Measurements from ENCODE around the gene EIF1B. TPM values are rescaled to one million over a fixed set of nuclear protein-coding genes. Genes with fewer than 3 reads are reported as not detected.
A peak's percentile ranks its signal among the peaks of the same experiment; 100 is the strongest.

Gene EIF1B
- total RNA-seq, 2 experiments from 2014 or later, result 33.9 to 41.5 TPM

DNA sequence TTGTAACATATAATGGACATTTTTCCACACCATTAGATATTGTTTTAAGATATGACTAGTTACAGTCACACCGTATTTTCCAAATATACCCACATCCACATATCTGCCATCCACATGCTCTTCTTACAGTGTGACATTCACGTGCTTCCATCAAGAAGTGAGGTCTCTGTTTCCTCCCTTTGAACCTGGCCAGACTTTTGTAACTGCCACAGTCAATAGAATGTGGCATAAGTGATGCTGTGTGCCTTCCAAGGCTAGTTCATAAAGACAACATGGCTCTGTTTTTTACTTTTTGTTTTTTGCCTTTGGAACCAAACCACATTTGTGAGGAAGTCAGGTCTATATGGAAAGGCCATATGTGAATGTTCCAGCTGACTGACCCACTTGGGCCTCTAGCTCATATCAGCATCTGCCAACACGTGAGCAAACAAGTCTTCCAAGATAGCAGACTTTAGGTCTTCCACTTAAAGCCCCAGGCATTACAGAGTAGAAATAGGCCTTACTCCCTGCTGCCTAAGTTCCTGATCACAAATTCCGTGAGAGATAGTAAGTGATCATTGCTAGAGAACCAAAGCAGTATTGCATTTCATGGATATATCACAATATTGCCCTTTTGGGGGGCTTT is 27.1 kb downstream of the EIF1B start:
- Mint-ChIP-seq H3K4me3 (no peak overlapping the region), H3K4me1 (peaks cover 16% of the 10 kb centered on the region), H3K9me3 (ENCODE audit: low read depth) (no peaks in the 10 kb centered on the region), H3K36me3 (no peaks in the 10 kb centered on the region), H3K27me3 (peaks cover 6% of the 10 kb centered on the region), H3K27ac (no peak overlapping the region)
- DNase-seq (no peak), ATAC-seq (no peak)
- CTCF ChIA-PET, result interaction anchor here (1.3 kb wide), 1 partner anchor 8 kb away, joined by 3 read pairs; no protein-coding TSS in a partner anchor

DNA sequence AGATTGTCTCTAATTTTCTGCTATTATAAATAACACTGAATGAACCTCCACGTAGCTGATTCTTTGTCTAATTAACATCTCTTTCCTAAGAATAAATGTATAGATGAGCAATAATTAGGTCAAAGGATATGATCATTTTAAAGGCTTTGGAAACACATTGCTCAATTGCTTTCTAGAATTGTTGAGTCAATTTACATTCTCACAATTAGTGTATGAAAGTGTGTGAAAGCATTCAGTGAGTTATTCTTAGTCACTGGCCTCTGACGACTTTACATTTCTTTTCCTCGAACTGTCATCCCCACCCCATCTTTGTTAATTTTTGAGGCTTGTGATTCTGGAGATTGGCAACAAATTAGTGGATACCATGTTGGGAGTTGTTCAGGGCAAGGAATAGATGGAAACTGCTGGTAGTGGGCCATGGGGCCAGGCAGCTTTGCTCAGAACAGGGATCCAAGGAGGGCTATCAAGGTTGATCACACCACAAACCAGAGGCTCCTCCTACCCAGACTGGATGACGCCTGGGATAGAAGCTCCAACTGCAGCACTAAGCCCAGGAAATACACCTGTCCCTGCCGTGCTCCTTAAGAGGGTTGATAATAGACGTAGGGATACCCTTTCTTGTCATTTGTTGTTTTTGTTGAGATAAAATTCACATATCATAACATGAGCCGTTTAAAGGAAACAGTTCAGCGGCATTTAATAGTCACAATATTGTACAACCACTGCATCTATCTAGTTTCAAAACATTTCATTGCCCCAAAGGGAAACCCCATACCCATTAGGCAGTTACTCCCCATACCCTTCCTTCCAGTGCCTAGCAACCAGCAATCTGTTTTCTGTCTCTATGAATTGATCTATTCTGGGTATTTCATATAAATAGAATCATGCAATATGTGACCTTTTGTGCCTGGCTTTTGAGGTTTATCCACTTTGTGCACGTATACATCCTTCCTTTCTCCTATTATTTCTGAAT is 27.9 kb downstream of the EIF1B start:
- Mint-ChIP-seq H3K27me3 (peaks cover 6% of the 10 kb centered on the region), H3K27ac (peak overlapping the region; percentile 66), H3K4me1 (peaks cover 16% of the 10 kb centered on the region), H3K9me3 (ENCODE audit: low read depth) (no peaks in the 10 kb centered on the region), H3K36me3 (no peaks in the 10 kb centered on the region), H3K4me3 (no peak overlapping the region)
- ATAC-seq (peak; percentile 66), DNase-seq (no peak)
- CTCF ChIA-PET, result interaction anchor here (1.3 kb wide), 1 partner anchor 9 kb away, joined by 3 read pairs; no protein-coding TSS in a partner anchor

DNA sequence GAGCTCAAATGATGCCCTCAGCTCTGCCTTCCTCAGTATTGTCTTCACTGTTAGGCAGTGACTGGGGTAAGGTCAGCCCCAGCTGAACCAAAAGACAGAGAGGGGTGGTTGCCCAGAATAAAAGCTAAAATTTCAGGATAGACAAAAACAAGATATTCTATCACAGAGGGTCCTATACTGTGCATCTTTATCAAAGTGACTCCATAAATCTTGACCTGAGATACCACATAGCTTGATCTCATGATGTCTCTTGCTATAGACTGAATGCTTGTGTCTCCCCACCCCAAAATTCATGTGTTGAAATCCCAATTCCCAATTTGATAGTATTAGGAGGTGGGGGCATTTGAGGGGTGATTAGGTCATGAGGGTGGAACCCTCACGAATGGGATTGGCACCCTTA is 30.4 kb downstream of the EIF1B start:
- Mint-ChIP-seq H3K27ac (no peak overlapping the region), H3K9me3 (ENCODE audit: low read depth) (no peaks in the 10 kb centered on the region), H3K4me3 (no peak overlapping the region), H3K36me3 (no peaks in the 10 kb centered on the region), H3K27me3 (peaks cover 6% of the 10 kb centered on the region), H3K4me1 (peaks cover 16% of the 10 kb centered on the region)
- CTCF ChIA-PET, result no interaction called here
- no peak for ATAC-seq
- no peak for DNase-seq

DNA sequence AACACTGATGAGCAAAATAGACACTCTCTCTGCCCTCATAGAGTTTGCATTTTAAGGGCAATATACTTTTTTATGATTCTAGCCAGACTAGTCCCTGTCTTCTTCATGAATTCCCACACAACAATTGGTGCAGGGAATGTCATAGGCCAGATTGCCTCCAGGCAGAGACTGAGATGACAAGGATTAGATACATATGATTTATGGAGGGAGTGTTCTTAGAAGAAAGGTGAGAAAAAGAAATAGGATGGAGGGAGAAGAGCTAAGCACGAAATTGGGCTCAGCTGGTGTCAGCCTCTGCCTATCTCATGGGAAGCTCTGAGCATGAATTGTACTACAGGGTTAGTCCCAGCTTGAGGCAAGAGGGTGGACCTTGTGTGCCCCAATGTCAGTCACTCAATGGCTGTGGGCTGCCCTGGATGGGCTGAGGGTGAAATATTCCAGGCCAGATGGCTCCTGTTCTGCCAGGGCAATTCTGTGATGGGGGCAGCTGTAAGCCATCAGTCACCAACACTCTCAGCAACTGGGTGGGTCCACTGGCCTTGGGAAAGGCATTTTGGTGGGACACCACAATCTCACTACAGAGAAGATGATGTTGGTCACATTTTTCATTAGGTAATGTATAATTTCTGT is 31.1 kb downstream of the EIF1B start:
- Mint-ChIP-seq H3K9me3 (ENCODE audit: low read depth) (no peaks in the 10 kb centered on the region), H3K36me3 (no peaks in the 10 kb centered on the region), H3K27ac (no peak overlapping the region), H3K4me3 (no peak overlapping the region), H3K27me3 (peaks cover 6% of the 10 kb centered on the region), H3K4me1 (peaks cover 16% of the 10 kb centered on the region)
- DNase-seq (no peak), ATAC-seq (no peak)
- CTCF ChIA-PET, result no interaction called here

DNA sequence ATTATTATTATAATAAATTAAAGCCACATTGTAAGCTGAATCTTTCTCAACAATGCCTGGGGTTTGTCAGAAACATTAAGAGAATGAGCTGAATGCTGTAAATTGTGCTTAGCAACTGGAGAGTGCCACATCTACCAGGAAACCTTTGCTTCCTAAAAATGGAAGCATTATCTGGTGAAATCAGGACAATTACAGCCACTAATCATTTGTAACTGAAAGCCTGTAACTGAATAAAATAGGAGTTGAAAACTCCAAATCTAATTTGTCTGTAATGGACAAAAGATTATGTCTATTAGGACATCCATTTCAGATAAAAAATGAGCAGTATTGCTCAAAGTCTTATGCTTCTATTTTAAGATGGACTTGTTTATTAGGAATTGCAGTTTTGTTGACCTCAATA is 32.2 kb downstream of the EIF1B start:
- ATAC-seq (no peak), DNase-seq (no peak)
- Mint-ChIP-seq H3K9me3 (ENCODE audit: low read depth) (no peaks in the 10 kb centered on the region), H3K4me3 (no peak overlapping the region), H3K4me1 (peaks cover 13% of the 10 kb centered on the region), H3K27ac (no peak overlapping the region), H3K27me3 (peaks cover 6% of the 10 kb centered on the region), H3K36me3 (no peaks in the 10 kb centered on the region)
- CTCF ChIA-PET, result no interaction called here

DNA sequence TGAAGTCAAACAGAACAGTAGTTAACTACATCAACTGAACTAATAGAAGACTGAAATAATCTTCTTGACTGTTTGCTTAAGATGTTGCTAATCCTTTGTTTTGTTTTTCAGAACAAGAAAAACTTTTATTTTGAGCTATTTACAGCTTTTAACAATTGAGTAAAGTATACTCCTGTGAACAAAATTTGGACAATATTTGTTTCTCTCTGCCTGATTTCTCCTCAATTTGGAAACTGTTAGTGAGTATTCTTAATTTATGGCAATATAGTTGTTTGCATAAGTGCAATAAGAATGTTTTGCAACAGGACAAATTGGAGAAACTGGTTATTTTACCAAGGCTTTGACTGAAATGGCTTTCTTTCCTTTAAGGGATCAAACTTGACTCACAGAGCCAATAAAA is 41.0 kb downstream of the EIF1B start:
- H3K27ac Mint-ChIP-seq, result no peak overlapping the region
- CTCF ChIA-PET, result no interaction called here
- DNase-seq (no peak), ATAC-seq (no peak)
- H3K36me3 Mint-ChIP-seq, result peaks cover 2% of the 10 kb centered on the region
- no peaks in the 10 kb centered on the region for H3K27me3 Mint-ChIP-seq
- no peaks in the 10 kb centered on the region for H3K4me1 Mint-ChIP-seq
- H3K4me3 Mint-ChIP-seq, result no peak overlapping the region
- peaks cover 5% of the 10 kb centered on the region for H3K9me3 Mint-ChIP-seq (ENCODE audit: low read depth)

DNA sequence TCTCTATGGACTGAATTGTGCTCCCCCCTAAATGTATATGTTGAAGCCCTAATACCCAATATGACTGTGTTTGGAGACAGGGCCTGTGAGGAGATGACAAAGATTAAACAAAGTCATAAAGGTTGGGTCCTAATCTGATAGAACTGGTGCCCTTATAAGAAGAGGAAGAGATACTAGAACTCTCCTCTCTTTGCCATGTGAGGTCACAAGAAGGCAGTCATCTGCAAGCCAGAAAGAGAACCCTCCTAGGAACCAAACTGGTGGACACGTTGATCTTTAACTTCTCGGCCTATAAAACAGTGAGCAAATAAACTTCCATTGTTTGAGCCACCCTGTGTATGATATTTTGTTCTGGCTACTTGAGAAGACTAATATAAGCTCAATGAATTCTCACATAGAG is 45.9 kb downstream of the EIF1B start:
- Mint-ChIP-seq H3K9me3 (ENCODE audit: low read depth) (peaks cover 5% of the 10 kb centered on the region), H3K27ac (no peak overlapping the region), H3K36me3 (peaks cover 2% of the 10 kb centered on the region), H3K4me1 (no peaks in the 10 kb centered on the region), H3K27me3 (peaks cover 4% of the 10 kb centered on the region), H3K4me3 (no peak overlapping the region)
- CTCF ChIA-PET, result no interaction called here
- ATAC-seq, result no peak
- no peak for DNase-seq

DNA sequence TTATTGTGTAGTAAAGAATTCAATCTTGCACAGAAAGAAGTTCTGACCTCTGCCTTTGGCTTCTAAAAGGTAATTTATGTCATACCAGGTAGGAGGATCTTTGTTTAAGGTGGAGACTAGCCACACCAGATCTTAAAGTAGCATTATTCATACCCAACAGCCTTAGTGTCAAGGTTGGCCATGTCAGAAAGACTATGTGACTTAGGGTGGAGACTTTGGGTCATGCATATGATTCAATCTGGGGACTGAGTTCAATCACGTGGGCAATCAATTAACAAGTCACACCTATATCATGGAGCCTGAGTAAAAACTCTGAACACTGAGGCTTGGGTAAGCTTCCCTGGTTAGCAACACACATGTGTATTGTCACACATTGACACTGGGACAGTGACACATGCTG is 48.9 kb downstream of the EIF1B start:
- ATAC-seq (no peak), DNase-seq (no peak)
- Mint-ChIP-seq H3K4me3 (no peak overlapping the region), H3K36me3 (no peaks in the 10 kb centered on the region), H3K4me1 (no peaks in the 10 kb centered on the region), H3K27ac (no peak overlapping the region), H3K27me3 (peaks cover 7% of the 10 kb centered on the region), H3K9me3 (ENCODE audit: low read depth) (no peaks in the 10 kb centered on the region)
- CTCF ChIA-PET, result no interaction called here

Other genes with a start within 250 kb of the EIF1B start
- gene ENTPD3, start 77.5 kb downstream of the EIF1B start, total RNA-seq, result not detected
- 1,000 to 10,000 TPM; 1,755 to 2,066 TPM for gene RPL14, start 147.6 kb downstream of the EIF1B start, total RNA-seq
- gene ZNF619, start 167.4 kb downstream of the EIF1B start, total RNA-seq, result 10 to 100 TPM; 10.1 to 11.0 TPM
- 1 to 10 TPM; 5.7 to 8.3 TPM for gene ZNF620, start 196.3 kb downstream of the EIF1B start, total RNA-seq
- gene ZNF621, start 215.3 kb downstream of the EIF1B start, total RNA-seq, result 10 to 100 TPM; 23.1 to 25.3 TPM